Keratinocyte (primary cell): ENCODE data around the gene ULK4. TPM values are rescaled to one million over a fixed set of nuclear protein-coding genes. Genes with fewer than 3 reads are reported as not detected.

Source experiments
- DNase-seq: peaks from one replicate; pipeline ENCODE4 v3.0.0-alpha.2; 2011; ENCODE audit warnings: low read depth, missing footprints, low spot score
- FAIRE-seq: peaks from 2 replicates; lab custom pipeline; 2011; peaks lifted over from hg19 to GRCh38; lab: Jason Lieb, UNC
- H2AFZ ChIP-seq: 2 replicates; pipeline ENCODE4 v1.6.0; 2012; ENCODE audit warnings: low read length, control low read depth, inconsistent platforms; ENCODE audit not compliant: control insufficient read depth
- H3K27ac ChIP-seq: 2 replicates; pipeline ENCODE4 v1.5.1; 2011; ENCODE audit warnings: low read length; ENCODE audit not compliant: control insufficient read depth, insufficient read depth
- H3K27me3 ChIP-seq: 3 replicates; pipeline ENCODE4 v1.6.0; 2011; ENCODE audit warnings: low read length; ENCODE audit not compliant: control insufficient read depth, insufficient read depth; ENCODE audit errors: extremely low read depth
- H3K36me3 ChIP-seq, 2 experiments: 2 replicates in 1 of 2; 3 replicates in 1 of 2; pipeline ENCODE4 v1.5.1; 2011; ENCODE audit warnings: low read length in 2 of 2, mild to moderate bottlenecking in 1 of 2; ENCODE audit not compliant: control insufficient read depth in 2 of 2, insufficient read depth in 2 of 2; ENCODE audit errors: extremely low read depth in 1 of 2
- H3K4me1 ChIP-seq: 3 replicates; pipeline ENCODE4 v1.5.1; 2011; ENCODE audit warnings: low read length; ENCODE audit not compliant: control insufficient read depth, insufficient read depth; ENCODE audit errors: extremely low read depth
- H3K4me2 ChIP-seq: 3 replicates; pipeline ENCODE4 v1.6.0; 2011; ENCODE audit warnings: low read depth, low read length; ENCODE audit not compliant: control insufficient read depth, insufficient read depth; ENCODE audit errors: extremely low read depth
- H3K4me3 ChIP-seq, 3 experiments: fragments of 200-600 bp in 1 of 3; sonication (generic) in 1 of 3; 2 replicates in 2 of 3; 3 replicates in 1 of 3; pipeline ENCODE4 v1.5.1; 2011 to 2016; ENCODE audit warnings: low read length in 3 of 3, mild to moderate bottlenecking in 3 of 3, control low read depth in 2 of 3, inconsistent platforms in 1 of 3, low read depth in 1 of 3, mixed read lengths in 1 of 3, mixed run types in 1 of 3, moderate library complexity in 1 of 3; ENCODE audit not compliant: control insufficient read depth in 2 of 3, insufficient read depth in 2 of 3; ENCODE audit errors: extremely low read depth in 1 of 3
- H3K79me2 ChIP-seq: 2 replicates; pipeline ENCODE4 v1.6.0; 2012; ENCODE audit warnings: low read length; ENCODE audit not compliant: control insufficient read depth, insufficient read depth
- H3K9ac ChIP-seq: 3 replicates; pipeline ENCODE4 v1.6.0; 2011; ENCODE audit warnings: low read length; ENCODE audit not compliant: control insufficient read depth, insufficient read depth; ENCODE audit errors: extremely low read depth
- H3K9me1 ChIP-seq: 3 replicates; pipeline ENCODE4 v1.6.0; 2011; ENCODE audit warnings: low read length; ENCODE audit not compliant: control insufficient read depth, insufficient read depth; ENCODE audit errors: extremely low read depth
- H3K9me3 ChIP-seq: 2 replicates; pipeline ENCODE4 v1.5.1; 2012; ENCODE audit warnings: low read depth, low read length; ENCODE audit not compliant: control insufficient read depth
- H4K20me1 ChIP-seq: 3 replicates; pipeline ENCODE4 v1.6.0; 2011; ENCODE audit warnings: low read length; ENCODE audit not compliant: control insufficient read depth, insufficient read depth; ENCODE audit errors: extremely low read depth
- CTCF ChIP-seq, 3 experiments: IDR thresholded peaks in 1 of 3; conservative IDR thresholded peaks in 1 of 3; optimal IDR thresholded peaks in 1 of 3; 2 replicates in 2 of 3; 3 replicates in 1 of 3; pipeline versions ENCODE3 to v1.5.1; 2011; ENCODE audit warnings: low read length in 3 of 3, mild to moderate bottlenecking in 3 of 3, moderate library complexity in 2 of 3, control low read depth in 1 of 3, inconsistent platforms in 1 of 3; ENCODE audit not compliant: insufficient read depth in 2 of 3; ENCODE audit errors: extremely low read depth in 1 of 3
- EZH2 ChIP-seq: IDR thresholded peaks from one replicate; pipeline ENCODE4 v1.6.1; 2012; ENCODE audit warnings: inconsistent platforms, mild to moderate bottlenecking, low read length, moderate library complexity
- dilution Hi-C: fragments of 300-500 bp; cut with MboI; formaldehyde crosslinking; loops from one replicate; pipeline ENCODE4 v1.7.0; 2020; ENCODE audit warnings: low sequenced_read_pairs; ENCODE audit not compliant: extremely low pct_ligation_motif_present
- polyA plus RNA-seq, 5 experiments: library from polyadenylated mRNA; depleted of rRNA in 3 of 5; stranded (reverse) in 3 of 5; stranded (forward) in 1 of 5; unstranded in 1 of 5; fragments of >200 nt; gene quantifications; 1 replicate in 1 of 5; 2 replicates in 3 of 5; 3 replicates in 1 of 5; pipeline versions ENCODE4 v1.2.1 to v1.2.3, GENCODE V29; 2011 to 2012; ENCODE audit warnings: missing spikeins in 2 of 5, low read depth in 1 of 5, low replicate concordance in 1 of 5

Gene ULK4
- polyA plus RNA-seq, 1 donor (not counting 4 experiments of a cell fraction or from before 2014, with no cell fraction given), result 6.1 TPM

- Histone ChIP-seq H3K9me3 (no peaks in the 10 kb centered on the region), H3K4me3 (no peak overlapping the region), H3K79me2 (no peaks in the 10 kb centered on the region), H4K20me1 (no peaks in the 10 kb centered on the region), H3K36me3 (no peaks in the 10 kb centered on the region), H3K4me1 (no peaks in the 10 kb centered on the region), H3K4me2 (no peak overlapping the region), H3K27ac (no peak overlapping the region), H2AFZ (no peak overlapping the region), H3K9ac (no peak overlapping the region), H3K9me1 (no peaks in the 10 kb centered on the region), H3K27me3 (no peaks in the 10 kb centered on the region)
- dilution Hi-C loops, result no loop called here
- DNase-seq (no peak), FAIRE-seq (no peak)
- TF ChIP-seq CTCF (optimal IDR thresholded peaks at IDR 0.05 in 1 of 3, IDR thresholded peaks at IDR 0.05 in 1 of 3, conservative IDR thresholded peaks at IDR 0.05 in 1 of 3; ENCODE audit: extremely low read depth in 1 of 3, insufficient read depth in 2 of 3, low read length in 3 of 3), result no peak
- TF ChIP-seq EZH2, result no peak
Measured at GRCh38 chr3:41740374-41740886, 221.5 kb downstream of the ULK4 start.

- H4K20me1 ChIP-seq, result no peaks in the 10 kb centered on the region
- no peaks in the 10 kb centered on the region for H3K9me3 ChIP-seq
- no peak for FAIRE-seq
- H3K9me1 ChIP-seq, result no peaks in the 10 kb centered on the region
- no peak for DNase-seq
- H3K27ac ChIP-seq, result no peak overlapping the region
- H3K36me3 ChIP-seq, result no peaks in the 10 kb centered on the region
- no peaks in the 10 kb centered on the region for H3K27me3 ChIP-seq
- H3K79me2 ChIP-seq, result no peaks in the 10 kb centered on the region
- H3K9ac ChIP-seq, result no peak overlapping the region
- no peak overlapping the region for H2AFZ ChIP-seq
- no peaks in the 10 kb centered on the region for H3K4me1 ChIP-seq
- no peak for TF ChIP-seq CTCF (optimal IDR thresholded peaks at IDR 0.05 in 1 of 3, IDR thresholded peaks at IDR 0.05 in 1 of 3, conservative IDR thresholded peaks at IDR 0.05 in 1 of 3; ENCODE audit: extremely low read depth in 1 of 3, insufficient read depth in 2 of 3, low read length in 3 of 3)
- dilution Hi-C loops, result no loop called here
- no peak overlapping the region for H3K4me2 ChIP-seq
- H3K4me3 ChIP-seq, result no peak overlapping the region
Measured at GRCh38 chr3:41726891-41727290, 235.0 kb downstream of the ULK4 start.
